ENCODE data around the gene TMEM238. TPM values are rescaled to one million over a fixed set of nuclear protein-coding genes. Genes with fewer than 3 reads are reported as not detected.

The TMEM238 gene
- total RNA-seq: 1 to 10 TPM in 3 of 4 donors, not detected in 1; 1.5 to 1.7 (median 1.6) TPM

DNA sequence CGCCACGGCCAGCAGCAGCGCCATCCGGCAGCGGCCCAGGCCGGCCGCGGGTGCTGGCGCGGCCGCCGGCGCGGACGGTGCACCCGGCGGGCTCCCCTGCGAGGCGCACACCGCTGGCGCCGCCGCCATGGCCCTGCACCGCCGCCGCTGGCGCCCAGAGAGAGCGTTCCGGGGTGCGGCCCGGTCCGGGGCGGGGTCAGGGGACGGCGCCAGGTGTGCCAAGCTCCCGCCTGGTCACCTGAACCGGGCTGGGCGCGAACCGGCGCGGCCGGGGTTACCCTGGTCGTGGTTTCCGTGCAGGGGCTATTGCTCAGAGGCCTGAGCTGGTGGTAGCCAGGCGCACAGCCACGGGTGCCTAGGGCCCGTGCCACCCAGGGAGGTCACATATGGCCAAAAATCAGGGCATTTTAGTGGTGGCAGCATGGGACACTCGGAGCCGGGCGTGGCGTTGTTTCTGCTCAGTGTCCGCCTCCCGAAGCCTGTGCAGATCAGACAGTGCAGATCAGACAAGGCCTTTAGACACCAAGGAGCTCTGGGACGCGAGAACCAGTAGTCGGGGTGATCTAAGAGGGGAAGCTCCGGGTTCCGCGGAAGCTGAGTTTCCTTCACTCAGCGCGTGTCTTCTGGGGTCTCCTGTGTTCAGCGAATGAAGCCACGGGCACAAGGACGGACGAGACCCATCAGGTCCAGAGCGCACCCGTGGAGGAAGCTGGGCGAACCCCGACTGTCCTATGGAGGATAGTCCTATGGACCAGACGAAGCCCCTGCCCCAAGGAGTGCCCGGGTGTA is at the start of gene TMEM238:
Gene TMEM238 (minus strand): TSS at position 162 of the 789 bp plus-strand sequence. CDS start 33 bp downstream, at position 129.
- DNase-seq (ENCODE audit: low spot score) (no peak), ATAC-seq (ENCODE audit: low FRiP score) (peak; percentile 1)
- TF ChIP-seq, protein P1, sequence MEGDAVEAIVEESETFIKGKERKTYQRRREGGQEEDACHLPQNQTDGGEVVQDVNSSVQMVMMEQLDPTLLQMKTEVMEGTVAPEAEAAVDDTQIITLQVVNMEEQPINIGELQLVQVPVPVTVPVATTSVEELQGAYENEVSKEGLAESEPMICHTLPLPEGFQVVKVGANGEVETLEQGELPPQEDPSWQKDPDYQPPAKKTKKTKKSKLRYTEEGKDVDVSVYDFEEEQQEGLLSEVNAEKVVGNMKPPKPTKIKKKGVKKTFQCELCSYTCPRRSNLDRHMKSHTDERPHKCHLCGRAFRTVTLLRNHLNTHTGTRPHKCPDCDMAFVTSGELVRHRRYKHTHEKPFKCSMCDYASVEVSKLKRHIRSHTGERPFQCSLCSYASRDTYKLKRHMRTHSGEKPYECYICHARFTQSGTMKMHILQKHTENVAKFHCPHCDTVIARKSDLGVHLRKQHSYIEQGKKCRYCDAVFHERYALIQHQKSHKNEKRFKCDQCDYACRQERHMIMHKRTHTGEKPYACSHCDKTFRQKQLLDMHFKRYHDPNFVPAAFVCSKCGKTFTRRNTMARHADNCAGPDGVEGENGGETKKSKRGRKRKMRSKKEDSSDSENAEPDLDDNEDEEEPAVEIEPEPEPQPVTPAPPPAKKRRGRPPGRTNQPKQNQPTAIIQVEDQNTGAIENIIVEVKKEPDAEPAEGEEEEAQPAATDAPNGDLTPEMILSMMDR (IDR thresholded peaks at IDR 0.05): no peak

DNA sequence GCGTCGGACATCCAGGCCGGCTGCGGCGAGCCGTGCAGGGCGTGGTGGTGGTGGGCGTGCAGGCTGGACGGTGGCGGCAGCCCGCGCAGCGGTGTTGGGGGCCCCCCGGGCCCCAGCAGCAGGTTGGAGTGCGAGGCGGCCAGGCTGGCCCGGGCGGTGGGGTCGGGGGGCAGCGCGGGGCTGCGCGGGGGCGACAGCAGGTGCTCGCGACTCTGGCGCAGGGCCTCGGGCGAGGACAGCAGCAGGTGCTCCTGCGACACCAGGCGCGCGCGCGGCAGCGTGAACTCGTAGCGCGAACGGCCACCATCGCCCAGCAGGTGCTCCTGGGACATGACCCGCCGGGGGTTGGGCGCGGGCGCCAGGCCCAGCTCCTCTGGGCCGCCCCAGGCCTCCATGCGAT is 49.2 kb upstream of the TMEM238 start:
- DNase-seq (ENCODE audit: low spot score) (no peak), ATAC-seq (ENCODE audit: low FRiP score) (no peak)
- TF ChIP-seq, protein P1 (IDR thresholded peaks at IDR 0.05): no peak

DNA sequence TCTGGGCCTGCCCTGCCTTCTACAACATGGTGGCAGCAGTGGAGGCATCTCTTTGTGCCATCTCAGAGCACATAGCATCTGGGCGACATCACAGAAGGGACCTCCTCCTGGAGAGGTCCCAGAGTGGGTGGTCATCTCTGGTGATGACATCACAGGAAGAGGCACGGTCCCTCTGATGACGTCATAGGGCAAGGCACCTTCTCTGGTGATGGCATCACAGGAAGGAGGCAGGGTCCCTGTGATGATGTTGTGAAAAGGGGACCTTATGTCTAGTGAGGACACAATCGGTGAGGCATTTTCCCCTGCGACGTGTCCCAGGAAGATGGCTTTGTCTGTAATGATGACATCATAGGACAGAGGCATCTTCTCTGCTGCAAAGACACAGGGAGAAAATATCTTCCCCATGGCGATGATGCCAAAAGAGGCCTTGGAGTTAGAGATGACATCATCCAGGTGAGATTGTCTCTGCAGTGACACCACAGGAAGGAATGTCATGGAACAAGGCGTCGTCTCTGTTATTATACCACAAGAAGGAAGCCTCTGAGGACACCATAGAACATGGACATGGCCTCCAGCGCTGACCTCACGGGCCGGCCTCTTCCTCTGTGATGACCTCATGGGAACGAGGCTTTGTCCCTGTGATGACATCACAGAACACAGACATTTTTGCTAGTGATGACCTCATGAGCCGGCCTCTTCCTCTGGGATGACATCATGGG is 48.3 kb upstream of the TMEM238 start:
- TF ChIP-seq, protein P1 (IDR thresholded peaks at IDR 0.05): no peak
- no peak for DNase-seq (ENCODE audit: low spot score)
- no peak for ATAC-seq (ENCODE audit: low FRiP score)

GRCh38 chr19:55431183-55431582 is 47.1 kb upstream of the TMEM238 start:
- TF ChIP-seq, protein P1 (IDR thresholded peaks at IDR 0.05): no peak
- ATAC-seq (ENCODE audit: low FRiP score) (no peak), DNase-seq (ENCODE audit: low spot score) (no peak)

DNA sequence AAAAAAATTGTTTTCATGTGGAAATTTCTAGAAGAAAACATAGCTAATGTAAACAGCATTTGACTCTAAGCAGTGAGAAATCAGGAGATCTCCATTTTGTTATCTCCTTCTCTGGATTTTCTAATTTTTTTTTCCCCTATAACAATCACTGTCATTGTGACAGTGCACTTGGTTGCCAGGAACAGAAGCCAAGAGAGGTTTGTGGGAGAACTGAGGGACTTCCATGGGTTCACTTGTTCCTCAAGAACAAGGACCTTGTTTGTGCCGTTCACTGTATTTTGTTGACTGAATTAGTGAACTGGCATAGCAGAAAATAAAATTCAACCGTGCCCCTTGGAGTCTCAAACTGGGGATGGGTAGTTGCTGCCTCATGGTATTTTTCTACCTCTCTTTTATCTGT is 42.0 kb upstream of the TMEM238 start:
- no peak for ATAC-seq (ENCODE audit: low FRiP score)
- TF ChIP-seq, protein P1 (IDR thresholded peaks at IDR 0.05): no peak
- DNase-seq (ENCODE audit: low spot score): no peak

- TF ChIP-seq, protein P1 (IDR thresholded peaks at IDR 0.05): no peak
- ATAC-seq (ENCODE audit: low FRiP score): no peak
- no peak for DNase-seq (ENCODE audit: low spot score)
Observed at GRCh38 chr19:55424518-55424917, 40.4 kb upstream of the TMEM238 start.
